Heart left ventricle (tissue), 16 donors: ENCODE results near the gene RANGAP1. TPM values are rescaled to one million over a fixed set of nuclear protein-coding genes. Genes with fewer than 3 reads are reported as not detected.
A peak's percentile ranks its signal among the peaks of the same experiment; 100 is the strongest.

ENCODE experiments used
- ATAC-seq, 4 donors: fragments of 200-7000 bp; cut with Tn5 transposase; one replicate each; pipeline ENCODE4 v1.9.1; 2020 to 2022; ENCODE audit warnings: moderate library complexity in 4 of 4, mild to moderate bottlenecking in 3 of 4, moderate number of reproducible peaks in 1 of 4
- DNase-seq, 5 donors: peaks; one replicate each; pipeline ENCODE4 v3.0.0-alpha.2; 2020
- H3K27ac ChIP-seq, 12 donors: fragments of 200-600 bp; sonication (generic) in 4 of 12; one replicate each; pipeline versions ENCODE4 v1.5.0 to v1.8.0; 2016 to 2022; ENCODE audit warnings: mild to moderate bottlenecking in 2 of 12
- H3K27me3 ChIP-seq, 9 donors: fragments of 200-600 bp; sonication (generic) in 2 of 9; one replicate each; pipeline versions ENCODE4 v1.5.1 to v1.8.0; 2016 to 2022; ENCODE audit warnings: mild to moderate bottlenecking in 3 of 9
- H3K36me3 ChIP-seq, 9 donors: fragments of 200-600 bp; sonication (generic) in 2 of 9; one replicate each; pipeline versions ENCODE4 v1.5.0 to v1.8.0; 2018 to 2022; ENCODE audit warnings: mild to moderate bottlenecking in 2 of 9
- H3K4me1 ChIP-seq, 12 donors: fragments of 200-600 bp; sonication (generic) in 4 of 12; one replicate each; pipeline versions ENCODE4 v1.5.0 to v1.8.0; 2016 to 2022; ENCODE audit warnings: mild to moderate bottlenecking in 3 of 12
- H3K4me3 ChIP-seq, 12 donors: fragments of 200-600 bp; sonication (generic) in 4 of 12; one replicate each; pipeline versions ENCODE4 v1.5.0 to v1.8.0; 2017 to 2022; ENCODE audit warnings: mild to moderate bottlenecking in 9 of 12, moderate library complexity in 4 of 12
- H3K9me3 ChIP-seq, 12 donors: fragments of 200-600 bp; sonication (generic) in 4 of 12; one replicate each; pipeline versions ENCODE4 v1.5.0 to v1.8.0; 2016 to 2022; ENCODE audit warnings: mild to moderate bottlenecking in 1 of 12
- CTCF ChIP-seq, 12 donors: fragments of 200-600 bp; sonication (generic) in 4 of 12; IDR thresholded peaks; one replicate each; pipeline versions ENCODE4 v1.5.0 to v1.8.0; 2018 to 2022; ENCODE audit warnings: antibody characterized with exemption in 12 of 12, mild to moderate bottlenecking in 5 of 12
- POLR2A ChIP-seq, 2 donors: fragments of 450-650 bp; IDR thresholded peaks; one replicate each; pipeline ENCODE4 v1.6.1; 2017; ENCODE audit warnings: antibody characterized with exemption in 2 of 2, mild to moderate bottlenecking in 2 of 2, moderate library complexity in 2 of 2
- WGBS, 4 donors: extraction: QIAGEN DNeasy Blood & Tissue Kit in 2 of 4; methylation state at CpG; one replicate each; pipeline versions ENCODE4 v1.1.5 to v1.1.7; 2013 to 2018; 5-methylcytosine and 5-hydroxymethylcytosine counted together
- intact Hi-C, 10 donors: fragments of 100-400 bp; cut with DNase I; formaldehyde crosslinking; loops; one replicate each; pipeline versions ENCODE4 v1.11.1 to v1.14.2; 2022
- polyA plus RNA-seq, 2 donors: library from polyadenylated mRNA; stranded (reverse); fragments of 200-250 nt; gene quantifications; one replicate each; pipeline ENCODE4 v1.2.3, GENCODE V29; 2013
- total RNA-seq, 9 donors: library from RNA; depleted of rRNA in 2 of 9; stranded (reverse); fragments of >200 nt in 2 of 9; fragmentation: NEBNext Ultra II Directional in 3 of 9; extraction: Animal tissue kit (Norgen Biotek cat#: 25700) in 3 of 9; gene quantifications; one replicate each; pipeline versions ENCODE4 v1.1.0 to v1.2.4, GENCODE V29; 2016 to 2023
- donor health status: ischemic (EF 13 %, LVEDD 7.1; RV severe dilation, severe dysfunction).
- donor health status: healthy with polysubstance abuse.
- donor health status: DM: no; HTN: yes; CAD: no.
- donor health status: DM: no; HTN: no; CAD: no.
- donor health status: ischemic (EF 25% LVEDD 6.9; RV normal size, moderate dysfunction).
- donor health status: ischemic (EF 25% LVEDD 5.7; RV mildly dilated, moderate dysfunction).
- donor health status: healthy.
- donor health status: DM: yes; HTN: yes; CAD: no.
- donor health status: ischemic (EF 35%, LVEDD 5.7; RV mildly dilated, moderate dysfunction).
- donor health status: nonischemic (EF 11% LVEDD 7.7; RV severe dilation, severe dysfunction).
- donor health status: DM: yes; HTN: yes; CAD: no.
- donor health status: PGD.
- donor health status: ischemic (EF 29% LVEDD 5.4; RV normal size, mild dysfunction).
- donor health status: nonischemic (EF 23%, LVEDD 6.1; RV moderate dilation, normal function).

Gene RANGAP1
- total and polyA plus RNA-seq, 11 donors, result 23.7 to 125 (median 35.0) TPM

GRCh38 chr22:41311487-41311886, 25.5 kb upstream of the RANGAP1 start:
- no peak for DNase-seq
- Histone ChIP-seq H3K27me3 (no peaks in the 10 kb centered on the region), H3K4me1 (peaks cover 0 to 17% (median 9%) of the 10 kb centered on the region in 12 donors), H3K36me3 (peaks cover 0 to 18% (median 2%) of the 10 kb centered on the region in 9 donors), H3K4me3 (no peak overlapping the region), H3K27ac (no peak overlapping the region), H3K9me3 (no peaks in the 10 kb centered on the region)
- intact Hi-C loops, result no loop called here
- ATAC-seq, result no peak
- TF ChIP-seq CTCF (IDR thresholded peaks at IDR 0.05) (no peak), POLR2A (IDR thresholded peaks at IDR 0.05) (no peak)
- 87 to 90% (median 88%) methylated on average over 5 of the region's 5 CpGs for WGBS, 4 donors

- TF ChIP-seq CTCF (IDR thresholded peaks at IDR 0.05), result no peak
- TF ChIP-seq POLR2A (IDR thresholded peaks at IDR 0.05), result no peak
- no peak overlapping the region for H3K27ac ChIP-seq
- H3K4me3 ChIP-seq, result no peak overlapping the region
- H3K4me1 ChIP-seq, result peaks cover 0 to 21% (median 10%) of the 10 kb centered on the region in 12 donors
- intact Hi-C loops, result no loop called here
- DNase-seq (no peak), ATAC-seq (no peak)
- no peaks in the 10 kb centered on the region for H3K27me3 ChIP-seq
- peaks cover 0 to 10% (median 0%) of the 10 kb centered on the region in 9 donors for H3K36me3 ChIP-seq
- no peaks in the 10 kb centered on the region for H3K9me3 ChIP-seq
- 67 to 81% (median 73%) methylated on average over 1 of the region's 1 CpG for WGBS, 4 donors
Measured at GRCh38 chr22:41310336-41310735, 24.3 kb upstream of the RANGAP1 start.

- 64 to 72% (median 67%) methylated on average over 7 of the region's 7 CpGs for WGBS, 4 donors
- peak overlapping the region in 4 of 12 donors; percentile 3 to 25 (median 18) for H3K27ac ChIP-seq
- H3K36me3 ChIP-seq, result peaks cover 0 to 7% (median 0%) of the 10 kb centered on the region in 9 donors
- DNase-seq (no peak), ATAC-seq (peak in 3 of 4 donors; percentile 16 to 30 (median 24))
- H3K9me3 ChIP-seq, result no peaks in the 10 kb centered on the region
- intact Hi-C loops, result loop anchor here in 1 of 10 donors (10.0 kb wide), 1 partner anchor 56 kb away; no protein-coding TSS in a partner anchor
- TF ChIP-seq CTCF (IDR thresholded peaks at IDR 0.05), result no peak
- no peak for TF ChIP-seq POLR2A (IDR thresholded peaks at IDR 0.05)
- H3K4me1 ChIP-seq, result peaks cover 0 to 32% (median 11%) of the 10 kb centered on the region in 12 donors
- no peak overlapping the region for H3K4me3 ChIP-seq
- no peaks in the 10 kb centered on the region for H3K27me3 ChIP-seq
Measured at GRCh38 chr22:41308544-41308947, 22.6 kb upstream of the RANGAP1 start.

GRCh38 chr22:41308054-41308453, 22.1 kb upstream of the RANGAP1 start:
- TF ChIP-seq CTCF (IDR thresholded peaks at IDR 0.05) (no peak), POLR2A (IDR thresholded peaks at IDR 0.05) (no peak)
- Histone ChIP-seq H3K4me3 (no peak overlapping the region), H3K9me3 (no peaks in the 10 kb centered on the region), H3K27ac (peak overlapping the region in 5 of 12 donors; percentile 3 to 27 (median 10)), H3K4me1 (peaks cover 0 to 34% (median 15%) of the 10 kb centered on the region in 12 donors), H3K27me3 (no peaks in the 10 kb centered on the region), H3K36me3 (peaks cover 0 to 7% (median 0%) of the 10 kb centered on the region in 9 donors)
- intact Hi-C loops, result loop anchor here in 1 of 10 donors (10.0 kb wide), 1 partner anchor 57 kb away; no protein-coding TSS in a partner anchor
- DNase-seq (peak in 1 of 5 donors; percentile 30), ATAC-seq (peak in 3 of 4 donors; percentile 38 to 55 (median 42))
- 42 to 54% (median 45%) methylated on average over 3 of the region's 3 CpGs for WGBS, 4 donors
